Measurements from ENCODE around the gene C11orf91.
"Not testable (repeated sequence)": the region's sequence is repeated elsewhere in the genome, so short reads cannot be mapped to it uniquely, and the experiment has no call there.

C11orf91 gene

GRCh38 chr11:33682019-33682418, 18.6 kb downstream of the C11orf91 start:
- Mint-ChIP-seq H3K4me3 (no peak overlapping the region), H3K27me3 (ENCODE audit: low read depth) (peaks cover 39% of the 10 kb centered on the region), H3K27ac (no peak overlapping the region), H3K4me1 (ENCODE audit: low read depth) (no peaks in the 10 kb centered on the region), H3K9me3 (no peaks in the 10 kb centered on the region), H3K36me3 (ENCODE audit: low read depth) (no peaks in the 10 kb centered on the region)

GRCh38 chr11:33678616-33679015, 22.0 kb downstream of the C11orf91 start:
- not testable (repeated sequence) for H3K4me3 Mint-ChIP-seq
- peaks cover 38% of the 10 kb centered on the region for H3K27me3 Mint-ChIP-seq (ENCODE audit: low read depth)

GRCh38 chr11:33674035-33674814, 26.4 kb downstream of the C11orf91 start:
- Mint-ChIP-seq H3K36me3 (ENCODE audit: low read depth) (peaks cover 2% of the 10 kb centered on the region), H3K27ac (no peak overlapping the region), H3K27me3 (ENCODE audit: low read depth) (peaks cover 23% of the 10 kb centered on the region), H3K9me3 (no peaks in the 10 kb centered on the region), H3K4me3 (no peak overlapping the region), H3K4me1 (ENCODE audit: low read depth) (no peaks in the 10 kb centered on the region)

More at GRCh38 chr11:33678616-33679015, 22.0 kb downstream of the C11orf91 start:
- H3K27ac Mint-ChIP-seq; H3K9me3 Mint-ChIP-seq; H3K4me1 Mint-ChIP-seq (ENCODE audit: low read depth); H3K36me3 Mint-ChIP-seq (ENCODE audit: low read depth): not testable (repeated sequence)

GRCh38 chr11:33672273-33672672, 28.4 kb downstream of the C11orf91 start:
- no peak overlapping the region for H3K4me3 Mint-ChIP-seq
- H3K27me3 Mint-ChIP-seq (ENCODE audit: low read depth): peaks cover 15% of the 10 kb centered on the region
- peaks cover 2% of the 10 kb centered on the region for H3K36me3 Mint-ChIP-seq (ENCODE audit: low read depth)
- no peak overlapping the region for H3K27ac Mint-ChIP-seq
- H3K4me1 Mint-ChIP-seq (ENCODE audit: low read depth): no peaks in the 10 kb centered on the region
- H3K9me3 Mint-ChIP-seq: no peaks in the 10 kb centered on the region

- H3K36me3 Mint-ChIP-seq (ENCODE audit: low read depth): peaks cover 2% of the 10 kb centered on the region
- H3K27me3 Mint-ChIP-seq (ENCODE audit: low read depth): peaks cover 17% of the 10 kb centered on the region
- H3K9me3 Mint-ChIP-seq: no peaks in the 10 kb centered on the region
- H3K4me3 Mint-ChIP-seq: no peak overlapping the region
- no peak overlapping the region for H3K27ac Mint-ChIP-seq
- H3K4me1 Mint-ChIP-seq (ENCODE audit: low read depth): no peaks in the 10 kb centered on the region
Measured at GRCh38 chr11:33670250-33671011, 30.2 kb downstream of the C11orf91 start.

DNA sequence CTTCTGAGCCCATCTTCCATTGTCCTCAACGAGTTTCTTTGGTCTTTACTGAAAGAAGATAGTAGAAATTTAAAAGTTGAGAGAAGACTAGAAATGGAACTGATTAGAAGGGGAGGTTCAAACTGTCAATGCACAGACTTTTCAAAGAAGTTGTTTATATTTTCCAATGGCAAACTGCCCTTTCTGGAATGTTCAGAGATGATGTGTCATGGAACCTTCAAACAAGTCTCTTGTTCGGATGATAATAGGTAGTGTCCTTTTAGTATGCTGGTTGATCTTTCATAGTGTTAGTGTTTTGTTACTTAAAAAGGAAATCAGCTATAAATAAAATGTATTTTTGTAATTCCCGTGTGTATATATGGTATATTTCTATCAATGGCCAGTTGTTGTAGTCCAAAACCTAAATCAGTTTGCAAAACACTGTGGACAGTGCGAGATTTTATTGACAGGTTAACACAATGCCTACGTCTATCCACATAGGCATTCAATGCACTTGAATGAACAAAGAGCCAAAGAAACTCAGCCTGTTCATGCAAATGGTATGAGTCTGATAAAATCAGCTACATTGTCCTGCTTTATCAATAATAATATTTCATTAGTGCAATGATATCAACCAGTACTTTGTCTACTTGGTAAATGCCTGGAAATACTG, 30.9 kb downstream of the C11orf91 start:
- H3K4me3 Mint-ChIP-seq: no peak overlapping the region
- H3K27me3 Mint-ChIP-seq (ENCODE audit: low read depth): peaks cover 17% of the 10 kb centered on the region
- no peaks in the 10 kb centered on the region for H3K9me3 Mint-ChIP-seq
- H3K27ac Mint-ChIP-seq: no peak overlapping the region
- H3K36me3 Mint-ChIP-seq (ENCODE audit: low read depth): peaks cover 2% of the 10 kb centered on the region
- no peaks in the 10 kb centered on the region for H3K4me1 Mint-ChIP-seq (ENCODE audit: low read depth)

- Mint-ChIP-seq H3K9me3 (no peaks in the 10 kb centered on the region), H3K27ac (no peak overlapping the region), H3K4me3 (no peak overlapping the region), H3K4me1 (ENCODE audit: low read depth) (no peaks in the 10 kb centered on the region), H3K27me3 (ENCODE audit: low read depth) (peaks cover 17% of the 10 kb centered on the region), H3K36me3 (ENCODE audit: low read depth) (peaks cover 2% of the 10 kb centered on the region)
Measured at GRCh38 chr11:33668951-33669596, 31.6 kb downstream of the C11orf91 start.

DNA sequence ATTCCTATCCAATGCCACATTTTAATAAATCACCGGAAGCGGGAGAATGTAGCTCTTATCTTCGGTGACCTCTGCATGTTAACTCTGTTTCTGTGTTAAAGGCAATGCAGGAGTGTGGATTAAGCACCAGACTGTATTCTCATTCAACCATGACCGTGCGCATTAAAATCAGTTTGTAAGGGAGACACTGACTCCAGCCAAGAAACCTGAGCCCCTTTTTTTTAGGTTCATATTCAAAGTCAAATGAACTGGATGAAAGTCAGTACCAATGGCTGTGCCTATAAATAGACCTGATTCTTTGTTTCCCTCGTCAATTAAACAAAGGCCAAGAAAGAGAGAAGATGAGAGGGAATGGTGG, 32.2 kb downstream of the C11orf91 start:
- peaks cover 13% of the 10 kb centered on the region for H3K27me3 Mint-ChIP-seq (ENCODE audit: low read depth)
- H3K36me3 Mint-ChIP-seq (ENCODE audit: low read depth): no peaks in the 10 kb centered on the region
- no peaks in the 10 kb centered on the region for H3K4me1 Mint-ChIP-seq (ENCODE audit: low read depth)
- H3K27ac Mint-ChIP-seq: no peak overlapping the region
- H3K9me3 Mint-ChIP-seq: no peaks in the 10 kb centered on the region
- H3K4me3 Mint-ChIP-seq: no peak overlapping the region

DNA sequence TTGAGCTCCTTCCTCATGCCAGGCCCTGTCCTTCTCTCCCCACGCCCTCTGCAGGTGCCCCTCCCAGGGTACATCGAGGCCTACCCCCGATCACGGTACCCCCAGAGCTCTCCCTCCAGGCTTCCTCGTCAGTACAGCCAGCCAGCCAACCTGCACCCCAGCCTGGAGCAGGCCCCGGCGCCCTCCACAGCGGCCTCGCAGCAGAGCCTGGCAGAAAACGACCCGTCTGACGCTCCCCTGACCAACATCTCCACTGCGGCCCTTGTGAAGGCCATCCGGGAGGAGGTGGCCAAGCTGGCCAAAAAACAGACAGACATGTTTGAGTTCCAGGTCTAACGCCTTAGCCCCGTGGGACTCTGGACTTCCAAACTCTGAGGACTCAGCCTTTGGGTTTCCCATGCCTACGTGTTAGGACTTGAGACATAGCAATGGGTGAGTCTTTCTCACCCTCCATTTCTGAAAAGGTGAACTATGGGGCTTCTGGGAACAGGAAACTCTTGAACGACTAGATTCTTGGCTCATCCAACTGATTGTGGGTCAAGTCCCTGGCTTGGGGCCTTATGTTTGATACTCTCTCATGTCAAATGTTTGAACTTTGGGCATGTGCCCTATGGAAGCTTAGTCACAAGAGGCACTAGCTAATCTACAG, 32.7 kb downstream of the C11orf91 start:
- Mint-ChIP-seq H3K27ac (no peak overlapping the region), H3K4me1 (ENCODE audit: low read depth) (no peaks in the 10 kb centered on the region), H3K27me3 (ENCODE audit: low read depth) (peaks cover 10% of the 10 kb centered on the region), H3K4me3 (no peak overlapping the region), H3K9me3 (no peaks in the 10 kb centered on the region), H3K36me3 (ENCODE audit: low read depth) (no peaks in the 10 kb centered on the region)

GRCh38 chr11:33665350-33666106, 35.1 kb downstream of the C11orf91 start:
- no peak overlapping the region for H3K4me3 Mint-ChIP-seq
- peaks cover 14% of the 10 kb centered on the region for H3K27me3 Mint-ChIP-seq (ENCODE audit: low read depth)
- no peaks in the 10 kb centered on the region for H3K9me3 Mint-ChIP-seq
- H3K4me1 Mint-ChIP-seq (ENCODE audit: low read depth): no peaks in the 10 kb centered on the region
- no peak overlapping the region for H3K27ac Mint-ChIP-seq
- H3K36me3 Mint-ChIP-seq (ENCODE audit: low read depth): no peaks in the 10 kb centered on the region

DNA sequence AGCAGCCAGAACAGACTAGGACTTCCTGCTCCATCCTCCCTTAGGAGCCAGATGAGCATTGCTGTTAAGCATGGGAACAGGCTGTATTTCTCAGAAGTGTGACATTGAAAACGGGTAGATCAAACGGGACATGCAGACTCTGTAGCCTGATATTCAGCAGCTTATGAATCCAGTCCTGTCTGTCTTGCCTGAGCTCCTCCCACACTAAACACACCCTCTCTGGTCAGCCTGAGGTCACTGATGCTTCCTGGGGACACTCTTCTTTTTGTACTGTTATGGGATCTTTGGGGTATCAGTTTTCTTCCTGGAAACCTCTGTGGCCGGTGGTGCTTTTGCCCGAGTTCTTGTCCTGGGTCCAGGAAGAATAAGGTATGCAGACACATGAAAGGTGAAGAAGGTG, 35.8 kb downstream of the C11orf91 start:
- no peaks in the 10 kb centered on the region for H3K4me1 Mint-ChIP-seq (ENCODE audit: low read depth)
- H3K27me3 Mint-ChIP-seq (ENCODE audit: low read depth): peaks cover 10% of the 10 kb centered on the region
- no peaks in the 10 kb centered on the region for H3K9me3 Mint-ChIP-seq
- H3K36me3 Mint-ChIP-seq (ENCODE audit: low read depth): no peaks in the 10 kb centered on the region
- no peak overlapping the region for H3K4me3 Mint-ChIP-seq
- H3K27ac Mint-ChIP-seq: no peak overlapping the region

DNA sequence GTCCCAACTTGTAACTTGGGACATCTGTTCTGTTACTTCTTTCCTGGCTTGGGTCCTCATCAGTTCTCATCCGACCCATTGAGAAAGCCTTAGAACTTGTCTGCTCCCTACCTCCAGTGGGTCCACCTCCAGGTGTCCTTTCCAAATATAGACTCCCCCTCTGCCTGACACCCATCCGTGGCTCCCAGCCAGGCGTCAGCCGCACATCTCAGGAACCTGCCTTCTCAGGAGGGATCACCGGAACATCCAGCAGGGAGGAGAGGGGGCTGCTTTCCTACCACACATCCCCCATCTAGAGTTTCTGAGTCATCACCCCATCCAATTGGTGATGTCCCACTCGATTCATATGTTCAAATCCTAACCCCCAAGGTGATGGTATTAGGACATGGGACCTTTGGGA, 36.5 kb downstream of the C11orf91 start:
- Mint-ChIP-seq H3K9me3 (no peaks in the 10 kb centered on the region), H3K4me3 (no peak overlapping the region), H3K27me3 (ENCODE audit: low read depth) (peaks cover 10% of the 10 kb centered on the region), H3K4me1 (ENCODE audit: low read depth) (no peaks in the 10 kb centered on the region), H3K36me3 (ENCODE audit: low read depth) (no peaks in the 10 kb centered on the region), H3K27ac (no peak overlapping the region)

DNA sequence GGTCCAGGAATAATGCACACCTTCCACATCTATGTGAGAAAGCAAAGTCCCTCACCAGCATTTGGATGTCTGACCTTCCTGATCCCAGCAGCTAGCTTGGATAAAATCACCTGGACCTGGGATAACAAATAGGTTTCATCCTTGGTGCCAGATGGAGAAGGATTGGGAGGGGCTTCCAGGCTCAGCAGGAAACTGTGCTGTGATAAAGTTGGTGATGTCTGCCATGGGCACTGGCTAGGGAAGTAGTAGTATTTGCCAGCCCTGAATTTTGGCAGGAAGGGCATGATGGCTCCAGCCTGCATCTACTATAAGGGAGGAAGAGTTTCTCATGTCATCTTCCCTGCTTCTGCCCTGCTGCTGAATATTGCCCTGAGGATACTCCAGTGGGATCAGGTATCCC, 37.5 kb downstream of the C11orf91 start:
- H3K4me3 Mint-ChIP-seq: no peak overlapping the region
- H3K4me1 Mint-ChIP-seq (ENCODE audit: low read depth): no peaks in the 10 kb centered on the region
- peaks cover 10% of the 10 kb centered on the region for H3K27me3 Mint-ChIP-seq (ENCODE audit: low read depth)
- H3K36me3 Mint-ChIP-seq (ENCODE audit: low read depth): no peaks in the 10 kb centered on the region
- H3K9me3 Mint-ChIP-seq: no peaks in the 10 kb centered on the region
- H3K27ac Mint-ChIP-seq: no peak overlapping the region

GRCh38 chr11:33661526-33661925, 39.1 kb downstream of the C11orf91 start:
- H3K27me3 Mint-ChIP-seq (ENCODE audit: low read depth); H3K4me3 Mint-ChIP-seq; H3K9me3 Mint-ChIP-seq; H3K36me3 Mint-ChIP-seq (ENCODE audit: low read depth); H3K4me1 Mint-ChIP-seq (ENCODE audit: low read depth); H3K27ac Mint-ChIP-seq: not testable (repeated sequence)

Measured in T-helper 1 cell treated with Interleukin-12 subunit alpha and Interleukin-12 subunit beta and Interleukin-4 antibody, amounts not matched to agents 30 μg/mL and 1 μg/mL, for 36 hours (primary cell).